Measurements from ENCODE around the gene ATP6V1B1.

- TF ChIP-seq CTCF (IDR thresholded peaks at IDR 0.05) (no peak), POLR2A (IDR thresholded peaks at IDR 0.05) (no peak)
These were observed 23.1 kb downstream of the ATP6V1B1 start for GRCh38 chr2:70958759-70959158.
